Mucosa of descending colon (tissue), 3 donors: ENCODE results near the gene BTG3. TPM values are rescaled to one million over a fixed set of nuclear protein-coding genes. Genes with fewer than 3 reads are reported as not detected.

Experiments used
- ATAC-seq: fragments of 200-7000 bp; cut with Tn5 transposase; one replicate; pipeline ENCODE4 v1.9.1; 2020; ENCODE audit warnings: mild to moderate bottlenecking, moderate library complexity
- DNase-seq, 3 donors: peaks; one replicate each; pipeline ENCODE4 v3.0.0-alpha.2; 2020
- H3K36me3 ChIP-seq: fragments of 200-600 bp; one replicate; pipeline ENCODE4 v1.8.0; 2021; ENCODE audit warnings: low read depth, mild to moderate bottlenecking
- H3K4me1 ChIP-seq: fragments of 200-600 bp; one replicate; pipeline ENCODE4 v1.8.0; 2021; ENCODE audit warnings: low read depth, mild to moderate bottlenecking
- H3K4me3 ChIP-seq: fragments of 200-600 bp; one replicate; pipeline ENCODE4 v1.8.0; 2021; ENCODE audit warnings: mild to moderate bottlenecking
- H3K9me3 ChIP-seq: fragments of 200-600 bp; one replicate; pipeline ENCODE4 v1.8.0; 2021; ENCODE audit warnings: mild to moderate bottlenecking
- intact Hi-C, 2 donors: fragments of 100-400 bp; cut with DNase I in 1 of 2; cut with micrococcal nuclease in 1 of 2; formaldehyde crosslinking; loops; one replicate each; pipeline versions ENCODE4 v1.11.0 to v1.11.1; 2022; cut with DNase I, micrococcal nuclease
- total RNA-seq, 3 donors: library from RNA; stranded (reverse); fragmentation: NEBNext Ultra II Directional in 2 of 3; extraction: Animal tissue kit (Norgen Biotek cat#: 25700) in 2 of 3; gene quantifications; one replicate each; pipeline versions ENCODE4 v1.2.1 to v1.2.4, GENCODE V29; 2021 to 2023
- TF ChIP-seq, protein P1 (sequence below): fragments of 200-600 bp; IDR thresholded peaks from one replicate; pipeline ENCODE4 v1.8.0; 2022; ENCODE audit warnings: antibody characterized with exemption, mild to moderate bottlenecking
- donor health status: DM: no; HTN: no; CAD: no; lungs with moderate emphysema.
- donor health status: DM: no; HTN: no; CAD: no.
- donor health status: DM: no; HTN: yes; CAD: no.

BTG3 gene
- total RNA-seq, 3 donors from 2014 or later: 17.5 to 29.6 (median 19.0) TPM

DNA sequence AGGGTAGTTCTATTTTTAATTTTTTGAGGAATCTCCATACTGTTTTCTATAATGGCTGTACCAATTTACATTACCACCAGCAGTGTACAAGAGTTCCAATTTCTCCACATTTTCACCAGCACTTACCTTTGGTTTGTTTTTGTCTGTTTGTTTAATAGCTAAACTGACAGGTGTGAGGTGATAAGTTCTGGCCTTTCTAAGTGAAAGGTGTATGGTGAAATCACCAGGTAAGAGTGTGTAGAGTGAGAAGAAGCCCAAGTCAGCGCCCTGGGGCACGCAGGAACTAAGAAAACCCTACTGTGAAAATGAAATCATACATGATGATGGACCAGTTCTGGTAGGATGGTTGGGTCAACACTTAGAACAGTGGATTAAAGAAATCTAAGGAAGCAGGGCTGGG is 34.5 kb downstream of the BTG3 start:
- DNase-seq: no peak
- intact Hi-C loops: no loop called here
- peak; percentile 70 for ATAC-seq
- TF ChIP-seq, protein P1, sequence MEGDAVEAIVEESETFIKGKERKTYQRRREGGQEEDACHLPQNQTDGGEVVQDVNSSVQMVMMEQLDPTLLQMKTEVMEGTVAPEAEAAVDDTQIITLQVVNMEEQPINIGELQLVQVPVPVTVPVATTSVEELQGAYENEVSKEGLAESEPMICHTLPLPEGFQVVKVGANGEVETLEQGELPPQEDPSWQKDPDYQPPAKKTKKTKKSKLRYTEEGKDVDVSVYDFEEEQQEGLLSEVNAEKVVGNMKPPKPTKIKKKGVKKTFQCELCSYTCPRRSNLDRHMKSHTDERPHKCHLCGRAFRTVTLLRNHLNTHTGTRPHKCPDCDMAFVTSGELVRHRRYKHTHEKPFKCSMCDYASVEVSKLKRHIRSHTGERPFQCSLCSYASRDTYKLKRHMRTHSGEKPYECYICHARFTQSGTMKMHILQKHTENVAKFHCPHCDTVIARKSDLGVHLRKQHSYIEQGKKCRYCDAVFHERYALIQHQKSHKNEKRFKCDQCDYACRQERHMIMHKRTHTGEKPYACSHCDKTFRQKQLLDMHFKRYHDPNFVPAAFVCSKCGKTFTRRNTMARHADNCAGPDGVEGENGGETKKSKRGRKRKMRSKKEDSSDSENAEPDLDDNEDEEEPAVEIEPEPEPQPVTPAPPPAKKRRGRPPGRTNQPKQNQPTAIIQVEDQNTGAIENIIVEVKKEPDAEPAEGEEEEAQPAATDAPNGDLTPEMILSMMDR: no peak
- Histone ChIP-seq H3K4me1 (peaks cover 4% of the 10 kb centered on the region), H3K9me3 (no peaks in the 10 kb centered on the region), H3K36me3 (no peaks in the 10 kb centered on the region), H3K4me3 (no peak overlapping the region)

DNA sequence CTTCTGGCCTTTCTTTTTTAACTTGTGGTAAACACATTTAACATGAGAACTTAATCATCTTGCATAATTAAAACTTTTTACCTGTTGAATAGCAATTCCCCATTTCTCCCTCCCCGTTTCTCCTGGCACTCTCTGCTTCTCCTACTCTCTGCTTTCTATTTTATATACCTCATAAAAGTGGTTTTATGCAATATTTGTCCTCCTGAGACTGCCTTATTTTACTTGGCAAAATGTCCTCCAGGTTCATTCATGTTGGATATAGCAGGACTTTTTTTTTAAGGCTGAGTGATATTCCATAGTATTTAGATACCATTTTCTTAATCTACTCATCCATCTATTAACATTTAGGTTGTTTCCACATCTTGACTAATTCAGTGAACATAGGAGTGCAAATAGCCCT is 35.0 kb downstream of the BTG3 start:
- DNase-seq: no peak
- peak; percentile 79 for ATAC-seq
- Histone ChIP-seq H3K36me3 (no peaks in the 10 kb centered on the region), H3K9me3 (no peaks in the 10 kb centered on the region), H3K4me1 (peaks cover 4% of the 10 kb centered on the region), H3K4me3 (no peak overlapping the region)
- TF ChIP-seq, protein P1: no peak
- intact Hi-C loops: no loop called here

GRCh38 chr21:17576080-17576835 is 36.4 kb downstream of the BTG3 start:
- intact Hi-C loops: no loop called here
- no peaks in the 10 kb centered on the region for H3K9me3 ChIP-seq
- TF ChIP-seq, protein P1: no peak
- H3K36me3 ChIP-seq: no peaks in the 10 kb centered on the region
- ATAC-seq (no peak), DNase-seq (no peak)
- H3K4me3 ChIP-seq: no peak overlapping the region
- H3K4me1 ChIP-seq: peaks cover 4% of the 10 kb centered on the region

DNA sequence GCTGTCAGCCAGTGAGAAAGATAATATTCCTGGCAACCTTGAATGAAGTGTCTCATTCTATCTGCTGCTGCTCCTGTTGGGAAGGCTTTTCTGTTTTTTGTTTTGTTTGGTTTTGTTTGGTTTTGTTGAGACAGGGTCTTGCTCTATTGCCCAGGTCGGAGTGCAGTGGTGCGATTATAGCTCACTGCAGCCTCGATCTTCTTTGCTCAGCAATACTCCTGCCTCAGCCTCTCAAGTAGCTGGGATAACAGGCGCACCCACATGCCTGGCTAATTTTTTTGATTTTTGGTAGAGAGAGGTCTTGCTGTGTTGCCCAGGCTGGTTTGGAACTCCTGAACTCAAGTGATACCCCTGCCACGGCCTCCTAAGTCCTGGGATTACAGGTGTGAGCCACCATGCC is 37.6 kb downstream of the BTG3 start:
- ATAC-seq (no peak), DNase-seq (no peak)
- TF ChIP-seq, protein P1: no peak
- Histone ChIP-seq H3K4me1 (peaks cover 4% of the 10 kb centered on the region), H3K4me3 (no peak overlapping the region), H3K9me3 (no peaks in the 10 kb centered on the region), H3K36me3 (no peaks in the 10 kb centered on the region)
- intact Hi-C loops: no loop called here

DNA sequence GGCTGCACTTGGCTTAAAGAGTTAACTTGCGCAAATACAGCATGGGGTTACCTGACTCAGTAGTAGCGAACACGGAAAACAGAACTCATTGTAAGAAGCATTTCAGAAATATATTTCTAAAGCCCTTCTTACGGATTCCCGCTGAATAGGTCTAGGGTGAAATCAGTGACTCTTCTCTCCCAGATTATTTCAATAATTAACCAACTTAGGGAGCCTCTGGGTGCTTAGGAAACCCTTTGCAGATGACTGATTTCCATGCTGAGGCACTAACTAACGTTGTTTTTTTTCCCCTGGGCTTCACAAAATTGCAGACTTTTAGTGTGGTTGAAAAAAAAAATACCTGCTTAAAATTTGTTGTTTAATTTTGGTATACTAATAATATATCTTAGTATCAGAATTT is 40.3 kb downstream of the BTG3 start:
- no peak for DNase-seq
- H3K4me3 ChIP-seq: no peak overlapping the region
- no peak for ATAC-seq
- TF ChIP-seq, protein P1: no peak
- H3K4me1 ChIP-seq: no peaks in the 10 kb centered on the region
- no peaks in the 10 kb centered on the region for H3K36me3 ChIP-seq
- intact Hi-C loops: no loop called here
- H3K9me3 ChIP-seq: no peaks in the 10 kb centered on the region
